Smooth muscle cell (in vitro differentiated cells): ENCODE results near the gene CATSPERD. TPM values are rescaled to one million over a fixed set of nuclear protein-coding genes. Genes with fewer than 3 reads are reported as not detected.

ENCODE experiments used
- DNase-seq: peaks from one replicate; lab custom pipeline; 2025; ENCODE audit not compliant: unreplicated experiment; lab: John Stamatoyannopoulos, UW
- H2AFZ ChIP-seq: fragments of 200-600 bp; sonication (generic); 2 replicates; pipeline ENCODE4 v1.6.0; 2016; ENCODE audit warnings: antibody characterized with exemption, low read depth, mild to moderate bottlenecking
- H3F3A ChIP-seq: fragments of 200-600 bp; sonication (generic); 2 replicates; pipeline ENCODE4 v1.6.0; 2017; ENCODE audit warnings: antibody characterized with exemption, low read depth
- H3K27ac ChIP-seq: fragments of 200-600 bp; sonication (generic); 2 replicates; pipeline ENCODE4 v1.5.1; 2016; ENCODE audit warnings: low read depth, mild to moderate bottlenecking
- H3K27me3 ChIP-seq: fragments of 200-600 bp; sonication (generic); 2 replicates; pipeline ENCODE4 v1.6.1; 2016; ENCODE audit warnings: low read depth, mild to moderate bottlenecking
- H3K36me3 ChIP-seq: fragments of 200-600 bp; sonication (generic); 2 replicates; pipeline ENCODE4 v1.5.1; 2016; ENCODE audit warnings: low read depth
- H3K4me1 ChIP-seq: fragments of 200-600 bp; sonication (generic); 2 replicates; pipeline ENCODE4 v1.5.1; 2016; ENCODE audit warnings: low read depth
- H3K4me2 ChIP-seq: fragments of 200-600 bp; sonication (generic); 2 replicates; pipeline ENCODE4 v1.6.0; 2016; ENCODE audit warnings: mild to moderate bottlenecking
- H3K4me3 ChIP-seq: fragments of 200-600 bp; sonication (generic); 2 replicates; pipeline ENCODE4 v1.5.1; 2016; ENCODE audit warnings: mild to moderate bottlenecking
- H3K79me2 ChIP-seq: fragments of 200-600 bp; sonication (generic); 2 replicates; pipeline ENCODE4 v1.6.0; 2016; ENCODE audit warnings: low read depth, mild to moderate bottlenecking
- H3K9ac ChIP-seq: fragments of 200-600 bp; sonication (generic); 2 replicates; pipeline ENCODE4 v1.6.0; 2016; ENCODE audit warnings: low read depth
- H3K9me3 ChIP-seq: fragments of 200-600 bp; sonication (generic); replicated peaks from 2 replicates; pipeline ENCODE4 v1.5.1; 2016; ENCODE audit warnings: low read depth
- H4K20me1 ChIP-seq: fragments of 200-600 bp; sonication (generic); 2 replicates; pipeline ENCODE4 v1.6.0; 2016; ENCODE audit warnings: low read depth
- WGBS: methylation state at CpG from one replicate; pipeline ENCODE4 v1.1.7; 2016; ENCODE audit warnings: low lambda C conversion rate; 5-methylcytosine and 5-hydroxymethylcytosine counted together
- polyA plus RNA-seq: library from polyadenylated mRNA; unstranded; fragments of >200 nt; fragmentation: Nextera tagmentation; extraction: Ambion mirVana; gene quantifications from 2 replicates; pipeline ENCODE4 v1.2.1, GENCODE V29; 2016
- total RNA-seq: library from RNA; depleted of rRNA; stranded (reverse); fragments of >200 nt; gene quantifications from 2 replicates; pipeline ENCODE4 v1.2.3, GENCODE V29; 2014
- TF ChIP-seq, protein P1 (sequence below): fragments of 200-600 bp; sonication (generic); IDR thresholded peaks from 2 replicates; pipeline ENCODE4 v1.5.1; 2017; ENCODE audit warnings: borderline replicate concordance, mild to moderate bottlenecking, antibody characterized with exemption; ENCODE audit not compliant: insufficient read depth, poor library complexity, severe bottlenecking

Gene CATSPERD
- total and polyA plus RNA-seq, 2 experiments from 2014 or later = not detected

GRCh38 chr19:5792224-5792623 is 71.8 kb downstream of the CATSPERD start:
- Histone ChIP-seq H3F3A (no peaks in the 10 kb centered on the region), H3K27me3 (no peaks in the 10 kb centered on the region), H3K4me3 (no peak overlapping the region), H2AFZ (no peak overlapping the region), H3K9ac (no peak overlapping the region), H3K9me3 (no peaks in the 10 kb centered on the region), H3K4me2 (no peak overlapping the region), H3K4me1 (no peaks in the 10 kb centered on the region), H3K36me3 (no peaks in the 10 kb centered on the region), H3K79me2 (peaks cover 8% of the 10 kb centered on the region), H4K20me1 (peaks cover 5% of the 10 kb centered on the region), H3K27ac (no peak overlapping the region)
- DNase-seq = no peak
- TF ChIP-seq, protein P1, sequence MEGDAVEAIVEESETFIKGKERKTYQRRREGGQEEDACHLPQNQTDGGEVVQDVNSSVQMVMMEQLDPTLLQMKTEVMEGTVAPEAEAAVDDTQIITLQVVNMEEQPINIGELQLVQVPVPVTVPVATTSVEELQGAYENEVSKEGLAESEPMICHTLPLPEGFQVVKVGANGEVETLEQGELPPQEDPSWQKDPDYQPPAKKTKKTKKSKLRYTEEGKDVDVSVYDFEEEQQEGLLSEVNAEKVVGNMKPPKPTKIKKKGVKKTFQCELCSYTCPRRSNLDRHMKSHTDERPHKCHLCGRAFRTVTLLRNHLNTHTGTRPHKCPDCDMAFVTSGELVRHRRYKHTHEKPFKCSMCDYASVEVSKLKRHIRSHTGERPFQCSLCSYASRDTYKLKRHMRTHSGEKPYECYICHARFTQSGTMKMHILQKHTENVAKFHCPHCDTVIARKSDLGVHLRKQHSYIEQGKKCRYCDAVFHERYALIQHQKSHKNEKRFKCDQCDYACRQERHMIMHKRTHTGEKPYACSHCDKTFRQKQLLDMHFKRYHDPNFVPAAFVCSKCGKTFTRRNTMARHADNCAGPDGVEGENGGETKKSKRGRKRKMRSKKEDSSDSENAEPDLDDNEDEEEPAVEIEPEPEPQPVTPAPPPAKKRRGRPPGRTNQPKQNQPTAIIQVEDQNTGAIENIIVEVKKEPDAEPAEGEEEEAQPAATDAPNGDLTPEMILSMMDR = no peak
- 98% methylated on average over 18 of the region's 18 CpGs for WGBS

DNA sequence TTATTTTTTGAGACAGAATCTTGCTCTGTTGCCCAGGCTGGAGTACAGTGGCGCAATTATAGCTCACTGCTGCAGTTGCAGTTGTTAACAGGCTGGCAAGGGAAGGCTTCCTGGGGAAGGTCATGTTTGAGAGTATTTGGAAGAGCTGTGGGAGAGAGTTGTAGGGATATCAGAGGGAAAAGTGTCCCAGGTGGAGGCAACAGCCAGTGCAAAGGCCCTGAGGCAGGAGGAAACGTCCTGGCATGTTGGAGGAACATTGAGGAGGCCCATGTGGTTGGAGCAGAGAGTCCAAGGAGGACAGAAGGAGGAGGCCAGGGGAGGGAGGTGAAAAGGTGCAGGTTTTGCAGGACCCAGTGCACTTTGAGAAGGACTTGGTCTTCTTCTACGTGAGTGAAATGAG is 72.8 kb downstream of the CATSPERD start:
- no peak overlapping the region for H3K9ac ChIP-seq
- H3F3A ChIP-seq = no peaks in the 10 kb centered on the region
- no peaks in the 10 kb centered on the region for H3K4me1 ChIP-seq
- no peak overlapping the region for H3K4me3 ChIP-seq
- no peak overlapping the region for H3K4me2 ChIP-seq
- H2AFZ ChIP-seq = no peak overlapping the region
- TF ChIP-seq, protein P1 = no peak
- peaks cover 5% of the 10 kb centered on the region for H4K20me1 ChIP-seq
- H3K27ac ChIP-seq = no peak overlapping the region
- H3K79me2 ChIP-seq = peaks cover 8% of the 10 kb centered on the region
- no peak for DNase-seq
- H3K36me3 ChIP-seq = no peaks in the 10 kb centered on the region
- WGBS = 94% methylated on average over 3 of the region's 3 CpGs
- H3K9me3 ChIP-seq = no peaks in the 10 kb centered on the region
- H3K27me3 ChIP-seq = no peaks in the 10 kb centered on the region

GRCh38 chr19:5795382-5795919 is 75.0 kb downstream of the CATSPERD start:
- no peaks in the 10 kb centered on the region for H3K36me3 ChIP-seq
- no peak overlapping the region for H3K9ac ChIP-seq
- H3K9me3 ChIP-seq = no peaks in the 10 kb centered on the region
- TF ChIP-seq, protein P1 = no peak
- H3K4me3 ChIP-seq = no peak overlapping the region
- no peak overlapping the region for H3K4me2 ChIP-seq
- H3F3A ChIP-seq = no peaks in the 10 kb centered on the region
- no peaks in the 10 kb centered on the region for H3K4me1 ChIP-seq
- H3K27me3 ChIP-seq = no peaks in the 10 kb centered on the region
- H4K20me1 ChIP-seq = no peaks in the 10 kb centered on the region
- H3K27ac ChIP-seq = no peak overlapping the region
- 87% methylated on average over 7 of the region's 7 CpGs for WGBS
- no peak overlapping the region for H2AFZ ChIP-seq
- DNase-seq = no peak
- H3K79me2 ChIP-seq = no peaks in the 10 kb centered on the region

DNA sequence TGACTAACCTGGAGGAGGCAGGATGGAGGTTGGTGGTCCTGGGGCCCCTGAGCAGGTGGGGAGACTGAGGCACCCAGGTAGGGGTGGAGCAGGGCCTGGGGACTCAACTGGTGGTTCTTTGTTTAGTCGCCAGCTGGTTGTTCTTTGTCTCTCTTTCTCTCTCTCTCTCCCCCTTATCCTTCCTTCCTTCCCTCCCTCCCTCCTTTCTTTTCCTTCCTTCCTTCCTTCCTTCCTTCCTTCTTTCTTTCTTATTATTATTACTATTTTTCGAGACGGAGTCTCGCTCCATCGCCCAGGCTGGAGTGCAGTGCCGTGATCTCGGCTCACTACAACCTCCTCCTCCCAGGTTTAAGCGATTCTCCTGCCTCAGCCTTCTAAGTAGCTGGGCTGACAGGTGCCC is 77.8 kb downstream of the CATSPERD start:
- no peaks in the 10 kb centered on the region for H4K20me1 ChIP-seq
- TF ChIP-seq, protein P1 = no peak
- H2AFZ ChIP-seq = no peak overlapping the region
- H3K36me3 ChIP-seq = no peaks in the 10 kb centered on the region
- H3K79me2 ChIP-seq = no peaks in the 10 kb centered on the region
- DNase-seq = no peak
- no peaks in the 10 kb centered on the region for H3K4me1 ChIP-seq
- H3K27me3 ChIP-seq = no peaks in the 10 kb centered on the region
- no peak overlapping the region for H3K4me3 ChIP-seq
- no peak overlapping the region for H3K9ac ChIP-seq
- WGBS = 95% methylated on average over 8 of the region's 8 CpGs
- H3K9me3 ChIP-seq = no peaks in the 10 kb centered on the region
- no peak overlapping the region for H3K4me2 ChIP-seq
- peaks cover under 1% of the 10 kb centered on the region for H3F3A ChIP-seq
- H3K27ac ChIP-seq = no peak overlapping the region
